GM12878 (cell line): ENCODE results near the gene CNTN4.
"Not testable (repeated sequence)": the region's sequence is repeated elsewhere in the genome, so short reads cannot be mapped to it uniquely, and the experiment has no call there.

Experiments
- GABPA ChIP-seq: IDR thresholded peaks from 2 replicates; pipeline ENCODE4 v1.6.1; 2014; ENCODE audit warnings: antibody characterized with exemption, low read depth, mild to moderate bottlenecking, inconsistent platforms
- MTA2 ChIP-seq: fragments of 450-650 bp; IDR thresholded peaks from 2 replicates; pipeline ENCODE4 v1.6.1; 2016; ENCODE audit warnings: low read depth, mild to moderate bottlenecking, moderate library complexity
- MXI1 ChIP-seq: fragments of 150-350 bp; IDR thresholded peaks from 2 replicates; pipeline ENCODE4 v1.6.1; 2011; ENCODE audit warnings: low read depth, mild to moderate bottlenecking, inconsistent platforms, low read length, improper control_type of control experiment
- ZZZ3 ChIP-seq: IDR thresholded peaks from 2 replicates; pipeline ENCODE4 v1.6.1; 2011; ENCODE audit warnings: low read depth; ENCODE audit not compliant: control insufficient read depth, insufficient read length
- TF ChIP-seq, protein P1 (sequence below), 3 experiments: IDR thresholded peaks in 2 of 3; conservative IDR thresholded peaks in 1 of 3; 2 replicates each; pipeline ENCODE4 v1.5.1; 2011; ENCODE audit warnings: low read depth in 3 of 3, low read length in 3 of 3, mild to moderate bottlenecking in 3 of 3, control low read depth in 2 of 3, moderate library complexity in 2 of 3, inconsistent platforms in 1 of 3, mixed read lengths in 1 of 3; ENCODE audit not compliant: control insufficient read depth in 2 of 3, insufficient read depth in 1 of 3; ENCODE audit errors: extremely low read depth in 1 of 3

GRCh38 chr3:2534767-2535166 is 436.1 kb downstream of the CNTN4 start:
- not testable (repeated sequence) for TF ChIP-seq ZZZ3, MTA2, GABPA, MXI1
- TF ChIP-seq, protein P1, sequence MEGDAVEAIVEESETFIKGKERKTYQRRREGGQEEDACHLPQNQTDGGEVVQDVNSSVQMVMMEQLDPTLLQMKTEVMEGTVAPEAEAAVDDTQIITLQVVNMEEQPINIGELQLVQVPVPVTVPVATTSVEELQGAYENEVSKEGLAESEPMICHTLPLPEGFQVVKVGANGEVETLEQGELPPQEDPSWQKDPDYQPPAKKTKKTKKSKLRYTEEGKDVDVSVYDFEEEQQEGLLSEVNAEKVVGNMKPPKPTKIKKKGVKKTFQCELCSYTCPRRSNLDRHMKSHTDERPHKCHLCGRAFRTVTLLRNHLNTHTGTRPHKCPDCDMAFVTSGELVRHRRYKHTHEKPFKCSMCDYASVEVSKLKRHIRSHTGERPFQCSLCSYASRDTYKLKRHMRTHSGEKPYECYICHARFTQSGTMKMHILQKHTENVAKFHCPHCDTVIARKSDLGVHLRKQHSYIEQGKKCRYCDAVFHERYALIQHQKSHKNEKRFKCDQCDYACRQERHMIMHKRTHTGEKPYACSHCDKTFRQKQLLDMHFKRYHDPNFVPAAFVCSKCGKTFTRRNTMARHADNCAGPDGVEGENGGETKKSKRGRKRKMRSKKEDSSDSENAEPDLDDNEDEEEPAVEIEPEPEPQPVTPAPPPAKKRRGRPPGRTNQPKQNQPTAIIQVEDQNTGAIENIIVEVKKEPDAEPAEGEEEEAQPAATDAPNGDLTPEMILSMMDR (IDR thresholded peaks at IDR 0.05 in 2 of 3, conservative IDR thresholded peaks at IDR 0.05 in 1 of 3; ENCODE audit: control insufficient read depth in 2 of 3, extremely low read depth in 1 of 3, insufficient read depth in 1 of 3, low read depth in 3 of 3, low read length in 3 of 3) = not testable (repeated sequence)
